ENCODE data around the gene TOMM34.

DNA sequence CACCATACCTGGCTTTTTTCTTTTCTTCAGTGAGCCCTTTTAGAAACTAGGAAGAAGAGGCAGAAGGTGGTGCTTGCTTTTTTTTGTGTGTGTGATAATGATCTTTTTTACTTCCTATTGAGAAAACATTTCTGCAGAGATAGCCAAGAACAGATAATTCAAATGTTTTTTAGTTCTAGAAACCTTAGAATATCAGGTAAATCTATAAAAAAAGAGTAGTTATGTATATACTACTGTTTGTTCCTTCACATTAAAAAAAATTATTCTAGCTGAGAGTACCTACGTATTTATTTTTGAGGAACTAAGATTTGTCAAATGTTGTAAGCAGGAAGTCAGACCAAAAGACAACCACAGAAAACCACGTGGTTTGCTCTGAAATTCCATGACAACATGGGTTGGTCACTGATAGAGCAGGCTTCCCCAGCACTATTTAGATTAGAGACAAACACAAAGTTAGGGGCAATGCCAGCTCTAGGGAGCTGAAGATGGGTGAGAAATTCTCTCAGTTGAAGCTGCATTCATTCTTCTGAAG lies 19.0 kb upstream of the TOMM34 start:
- TF ChIP-seq, protein P1, sequence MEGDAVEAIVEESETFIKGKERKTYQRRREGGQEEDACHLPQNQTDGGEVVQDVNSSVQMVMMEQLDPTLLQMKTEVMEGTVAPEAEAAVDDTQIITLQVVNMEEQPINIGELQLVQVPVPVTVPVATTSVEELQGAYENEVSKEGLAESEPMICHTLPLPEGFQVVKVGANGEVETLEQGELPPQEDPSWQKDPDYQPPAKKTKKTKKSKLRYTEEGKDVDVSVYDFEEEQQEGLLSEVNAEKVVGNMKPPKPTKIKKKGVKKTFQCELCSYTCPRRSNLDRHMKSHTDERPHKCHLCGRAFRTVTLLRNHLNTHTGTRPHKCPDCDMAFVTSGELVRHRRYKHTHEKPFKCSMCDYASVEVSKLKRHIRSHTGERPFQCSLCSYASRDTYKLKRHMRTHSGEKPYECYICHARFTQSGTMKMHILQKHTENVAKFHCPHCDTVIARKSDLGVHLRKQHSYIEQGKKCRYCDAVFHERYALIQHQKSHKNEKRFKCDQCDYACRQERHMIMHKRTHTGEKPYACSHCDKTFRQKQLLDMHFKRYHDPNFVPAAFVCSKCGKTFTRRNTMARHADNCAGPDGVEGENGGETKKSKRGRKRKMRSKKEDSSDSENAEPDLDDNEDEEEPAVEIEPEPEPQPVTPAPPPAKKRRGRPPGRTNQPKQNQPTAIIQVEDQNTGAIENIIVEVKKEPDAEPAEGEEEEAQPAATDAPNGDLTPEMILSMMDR (IDR thresholded peaks at IDR 0.05; ENCODE audit: low read length): no peak
- TF ChIP-seq EZH2 (optimal IDR thresholded peaks at IDR 0.05; ENCODE audit: low read depth, low read length): no peak
- no peak for TF ChIP-seq EZH2phosphoT487 (IDR thresholded peaks at IDR 0.05; ENCODE audit: low read length)
